ENCODE data around the gene EPB42. TPM values are rescaled to one million over a fixed set of nuclear protein-coding genes. Genes with fewer than 3 reads are reported as not detected.

Gene EPB42
- total RNA-seq, 1 experiment from 2014 or later: not detected

- no peak overlapping the region for H3K27ac Mint-ChIP-seq
Observed at GRCh38 chr15:43187544-43188155, 33.2 kb downstream of the EPB42 start.

GRCh38 chr15:43186003-43186353 is 34.8 kb downstream of the EPB42 start:
- ChIA-PET CTCF (interaction anchor here (0.9 to 2.4 kb wide), 6 partner anchors 9 to 100 kb away, joined by 4 to 13 read pairs (median 8); no protein-coding TSS in a partner anchor), POLR2A (no interaction called here)
- peak overlapping the region; percentile 83 for H3K27ac Mint-ChIP-seq
- no peaks in the 10 kb centered on the region for H3K27me3 Mint-ChIP-seq (ENCODE audit: low read depth)
- no peaks in the 10 kb centered on the region for H3K9me3 Mint-ChIP-seq
- peaks cover 6% of the 10 kb centered on the region; the same call in 1 of the 2 replicates for H3K36me3 Mint-ChIP-seq
- H3K4me3 Mint-ChIP-seq: peak overlapping the region; percentile 96
- DNase-seq (ENCODE audit: low spot score): no peak
- peaks cover 12% of the 10 kb centered on the region for H3K4me1 Mint-ChIP-seq
- ATAC-seq: peak; percentile 2
- TF ChIP-seq NR1H2 (CRISPR knock-in tag; IDR thresholded peaks at IDR 0.05) (no peak), E2F1 (CRISPR knock-in tag; IDR thresholded peaks at IDR 0.05) (no peak), MLX (CRISPR knock-in tag; IDR thresholded peaks at IDR 0.05) (no peak), JUN (CRISPR knock-in tag; IDR thresholded peaks at IDR 0.05) (no peak), RELA (CRISPR knock-in tag; IDR thresholded peaks at IDR 0.05; ENCODE audit: borderline replicate concordance) (no peak), ZNF425 (CRISPR knock-in tag; conservative IDR thresholded peaks at IDR 0.05) (no peak), ATF3 (CRISPR knock-in tag; conservative IDR thresholded peaks at IDR 0.05) (no peak), ETV6 (CRISPR knock-in tag; IDR thresholded peaks at IDR 0.05) (no peak), SP1 (CRISPR knock-in tag; conservative IDR thresholded peaks at IDR 0.05) (no peak), TEAD1 (CRISPR knock-in tag; IDR thresholded peaks at IDR 0.05) (no peak), ZNF416 (CRISPR knock-in tag; IDR thresholded peaks at IDR 0.05) (no peak), HMGXB4 (CRISPR knock-in tag; IDR thresholded peaks at IDR 0.05) (no peak; the same call in 1 of the 2 replicates), ZNF263 (CRISPR knock-in tag; IDR thresholded peaks at IDR 0.05; ENCODE audit: low read depth) (no peak)

More at GRCh38 chr15:43187544-43188155, 33.2 kb downstream of the EPB42 start:
- TF ChIP-seq CDX4 (CRISPR knock-in tag; IDR thresholded peaks at IDR 0.05; ENCODE audit: borderline replicate concordance) (no peak), HMGXB4 (CRISPR knock-in tag; IDR thresholded peaks at IDR 0.05) (no peak), CTCF (IDR thresholded peaks at IDR 0.05) (peak; percentile 36; the same call in 1 of the 2 replicates), NFYB (CRISPR knock-in tag; conservative IDR thresholded peaks at IDR 0.05; ENCODE audit: low read depth) (no peak)
- peaks cover 12% of the 10 kb centered on the region for H3K4me1 Mint-ChIP-seq
- ChIA-PET CTCF (no interaction called here), POLR2A (no interaction called here)
- H3K27me3 Mint-ChIP-seq (ENCODE audit: low read depth): no peaks in the 10 kb centered on the region
- DNase-seq (ENCODE audit: low spot score) (no peak), ATAC-seq (no peak)
- no peaks in the 10 kb centered on the region for H3K9me3 Mint-ChIP-seq
- H3K36me3 Mint-ChIP-seq: peaks cover 13% of the 10 kb centered on the region; the same call in 1 of the 2 replicates
- peak overlapping the region; percentile 45 for H3K4me3 Mint-ChIP-seq
